B cell (primary cell): Measurements from ENCODE around the gene SLC5A2. TPM values are rescaled to one million over a fixed set of nuclear protein-coding genes. Genes with fewer than 3 reads are reported as not detected.

Experiments used
- ATAC-seq: fragments of 200-7000 bp; cut with Tn5 transposase; one replicate; pipeline ENCODE4 v1.10.0; 2021; ENCODE audit warnings: low read depth, mild to moderate bottlenecking, moderate number of reproducible peaks, moderate library complexity
- CTCF ChIA-PET: fragments of 350-600 bp; sonication (Branson Sonifier 250); formaldehyde crosslinking; loops from one replicate; lab custom pipeline; 2021; ENCODE audit warnings: antibody characterized with exemption, inconsistent platforms; lab: Charles Lee
- POLR2A ChIA-PET: fragments of 350-600 bp; sonication (Branson Sonifier 250); formaldehyde crosslinking; loops from one replicate; lab custom pipeline; 2021; ENCODE audit warnings: antibody characterized with exemption; lab: Charles Lee
- DNase-seq: peaks from one replicate; pipeline ENCODE4 v3.0.0; 2013
- H2AFZ ChIP-seq: 2 replicates; pipeline ENCODE4 v1.6.1; 2012; ENCODE audit warnings: mild to moderate bottlenecking, low read depth, low read length; ENCODE audit not compliant: insufficient read depth, poor library complexity, severe bottlenecking
- H3K27ac ChIP-seq, 2 donors: 1 replicate in 1 of 2; 2 replicates in 1 of 2; pipeline ENCODE4 v1.5.1; 2012 to 2013; ENCODE audit warnings: low read length in 2 of 2, mild to moderate bottlenecking in 2 of 2, moderate library complexity in 1 of 2
- H3K27me3 ChIP-seq, 4 experiments: fragments of 200-600 bp in 1 of 4; sonication (generic) in 1 of 4; replicated peaks in 1 of 4; 1 replicate in 2 of 4; 2 replicates in 2 of 4; pipeline versions ENCODE4 v1.6.1 to v1.7.0; 2013 to 2016; ENCODE audit warnings: low read length in 3 of 4, mild to moderate bottlenecking in 2 of 4, mixed read lengths in 1 of 4, moderate library complexity in 1 of 4; ENCODE audit not compliant: insufficient read depth in 4 of 4, control insufficient read depth in 3 of 4; ENCODE audit errors: control extremely low read depth in 1 of 4
- H3K36me3 ChIP-seq, 2 experiments: replicated peaks in 1 of 2; 1 replicate in 1 of 2; 2 replicates in 1 of 2; pipeline versions ENCODE4 v1.6.1 to v1.7.1; 2013; ENCODE audit warnings: low read length in 1 of 2; ENCODE audit not compliant: insufficient read depth in 2 of 2, control insufficient read depth in 1 of 2; ENCODE audit errors: control extremely low read depth in 1 of 2, extremely low read depth in 1 of 2
- H3K4me1 ChIP-seq, 2 donors: fragments of 200-600 bp in 1 of 2; sonication (generic) in 1 of 2; 1 replicate in 1 of 2; 2 replicates in 1 of 2; pipeline versions ENCODE4 v1.5.1 to v1.6.1; 2013 to 2017; ENCODE audit warnings: low read length in 2 of 2; ENCODE audit not compliant: control insufficient read depth in 2 of 2, insufficient read depth in 2 of 2
- H3K4me2 ChIP-seq: replicated peaks from 2 replicates; pipeline ENCODE3; 2012; ENCODE audit warnings: mild to moderate bottlenecking, low read depth, low read length; ENCODE audit not compliant: poor library complexity, severe bottlenecking
- H3K4me3 ChIP-seq, 5 experiments: fragments of 200-600 bp in 1 of 5; sonication (generic) in 1 of 5; 1 replicate in 3 of 5; 2 replicates in 2 of 5; pipeline versions ENCODE4 v1.5.1 to v1.7.0; 2011 to 2016; ENCODE audit warnings: low read length in 4 of 5, mild to moderate bottlenecking in 4 of 5, low read depth in 2 of 5, control low read depth in 1 of 5, moderate library complexity in 1 of 5; ENCODE audit not compliant: insufficient read depth in 1 of 5; ENCODE audit errors: control extremely low read depth in 1 of 5, extremely low read depth in 1 of 5
- H3K79me2 ChIP-seq: fragments of 200-600 bp; sonication (generic); one replicate; pipeline ENCODE4 v1.6.0; 2016; ENCODE audit warnings: low read length; ENCODE audit not compliant: control insufficient read depth, insufficient read depth
- H3K9ac ChIP-seq: fragments of 200-600 bp; sonication (generic); 2 replicates; pipeline ENCODE4 v1.6.1; 2017; ENCODE audit warnings: mild to moderate bottlenecking, low read length, moderate library complexity
- H3K9me3 ChIP-seq, 3 donors: one replicate each; pipeline versions ENCODE4 v1.6.1 to v1.7.1; 2013; ENCODE audit warnings: low read length in 2 of 3; ENCODE audit not compliant: control insufficient read depth in 2 of 3, insufficient read depth in 1 of 3; ENCODE audit errors: control extremely low read depth in 1 of 3
- H4K20me1 ChIP-seq: 2 replicates; pipeline ENCODE4 v1.6.0; 2012; ENCODE audit warnings: mild to moderate bottlenecking, low read length; ENCODE audit not compliant: insufficient read depth, control insufficient read depth, poor library complexity, severe bottlenecking
- H3K27ac Mint-ChIP-seq: one replicate; pipeline ENCODE4 v1.8.0; 2021; ENCODE audit warnings: mixed read lengths
- H3K27me3 Mint-ChIP-seq: one replicate; pipeline ENCODE4 v1.8.0; 2021; ENCODE audit warnings: mixed read lengths
- H3K4me1 Mint-ChIP-seq: one replicate; pipeline ENCODE4 v1.8.0; 2021; ENCODE audit warnings: mixed read lengths
- H3K4me3 Mint-ChIP-seq: one replicate; pipeline ENCODE4 v1.8.0; 2021; ENCODE audit warnings: mixed read lengths
- H3K9me3 Mint-ChIP-seq: one replicate; pipeline ENCODE4 v1.8.0; 2022; ENCODE audit warnings: mixed read lengths; ENCODE audit not compliant: insufficient read depth
- CTCF ChIP-seq: fragments of 200-600 bp; IDR thresholded peaks from one replicate; pipeline ENCODE4 v1.8.0; 2022; ENCODE audit warnings: antibody characterized with exemption, mild to moderate bottlenecking
- EZH2 ChIP-seq: IDR thresholded peaks from 2 replicates; pipeline ENCODE4 v1.6.1; 2012; ENCODE audit warnings: borderline replicate concordance, low read depth, mild to moderate bottlenecking, moderate library complexity, low read length; ENCODE audit not compliant: insufficient read depth, poor library complexity, severe bottlenecking
- WGBS: methylation state at CpG from one replicate; pipeline ENCODE4 v1.1.5; 2013; ENCODE audit warnings: missing lambda C conversion rate; ENCODE audit not compliant: insufficient coverage; 5-methylcytosine and 5-hydroxymethylcytosine counted together
- intact Hi-C: fragments of 100-400 bp; cut with micrococcal nuclease; formaldehyde crosslinking; loops from one replicate; pipeline ENCODE4 v1.10.0; 2022
- polyA plus RNA-seq: library from polyadenylated mRNA; depleted of rRNA; stranded (reverse); fragments of >200 nt; gene quantifications from 2 replicates; pipeline ENCODE4 v1.2.3, GENCODE V29; 2012
- total RNA-seq, 2 donors: library from RNA; stranded (reverse); fragments of 120-200 nt in 1 of 2; gene quantifications; 1 replicate in 1 of 2; 2 replicates in 1 of 2; pipeline versions ENCODE4 v1.2.3 to v1.2.4, GENCODE V29; 2013 to 2022

The SLC5A2 gene
- total and polyA plus RNA-seq, 2 donors (not counting 1 experiment from before 2014, with no cell fraction given) = 0.67 to 0.69 TPM

GRCh38 chr16:31459687-31460581 is 23.0 kb upstream of the SLC5A2 start:
- Mint-ChIP-seq H3K4me1 (peaks cover 49% of the 10 kb centered on the region), H3K27me3 (no peaks in the 10 kb centered on the region), H3K9me3 (no peaks in the 10 kb centered on the region), H3K4me3 (peak overlapping the region; percentile 94), H3K27ac (peak overlapping the region; percentile 100)
- no peak for TF ChIP-seq EZH2
- TF ChIP-seq CTCF = no peak
- Histone ChIP-seq H3K27me3 (no peaks in the 10 kb centered on the region), H3K4me1 (peaks cover 29 to 42% of the 10 kb centered on the region in 2 donors), H3K9ac (peak overlapping the region; percentile 95), H3K9me3 (no peaks in the 10 kb centered on the region), H2AFZ (peak overlapping the region; percentile 81), H3K79me2 (peaks cover 20% of the 10 kb centered on the region), H3K27ac (peak overlapping the region; percentile 94 to 99), H3K36me3 (peaks cover 0 to 15% of the 10 kb centered on the region in 2 experiments), H4K20me1 (peaks cover 26% of the 10 kb centered on the region), H3K4me3 (peak overlapping the region; percentile 67 to 94 (median 87)), H3K4me2 (peak overlapping the region; percentile 95)
- ChIA-PET POLR2A (interaction anchor here (0.5 to 2.7 kb wide), 11 partner anchors 11 to 801 kb away, joined by 3 to 12 read pairs (median 5); partner anchors contain the start of genes FUS, RUSF1, TGFB1I1 and ZNF267), CTCF (interaction anchor here (0.6 to 7.2 kb wide), 23 partner anchors 8 to 476 kb away, joined by 3 to 43 read pairs (median 4); partner anchors contain the start of genes FUS, HSD3B7, RUSF1 and TGFB1I1)
- DNase-seq (peak; percentile 99), ATAC-seq (peak; percentile 79)
- intact Hi-C loops = loop anchor here (1.0 to 5.0 kb wide), 13 partner anchors 16 to 903 kb away; partner anchors contain the start of genes PYCARD, RUSF1, SETD1A and STX4
- WGBS = 4% methylated on average over 58 of the region's 61 CpGs
